ENCODE measurements around the gene PPFIA4. TPM values are rescaled to one million over a fixed set of nuclear protein-coding genes. Genes with fewer than 3 reads are reported as not detected.

Gene PPFIA4
- polyA plus RNA-seq, 1 donor (not counting 4 experiments of a cell fraction or from before 2014, with no cell fraction given) = 2.3 TPM

DNA sequence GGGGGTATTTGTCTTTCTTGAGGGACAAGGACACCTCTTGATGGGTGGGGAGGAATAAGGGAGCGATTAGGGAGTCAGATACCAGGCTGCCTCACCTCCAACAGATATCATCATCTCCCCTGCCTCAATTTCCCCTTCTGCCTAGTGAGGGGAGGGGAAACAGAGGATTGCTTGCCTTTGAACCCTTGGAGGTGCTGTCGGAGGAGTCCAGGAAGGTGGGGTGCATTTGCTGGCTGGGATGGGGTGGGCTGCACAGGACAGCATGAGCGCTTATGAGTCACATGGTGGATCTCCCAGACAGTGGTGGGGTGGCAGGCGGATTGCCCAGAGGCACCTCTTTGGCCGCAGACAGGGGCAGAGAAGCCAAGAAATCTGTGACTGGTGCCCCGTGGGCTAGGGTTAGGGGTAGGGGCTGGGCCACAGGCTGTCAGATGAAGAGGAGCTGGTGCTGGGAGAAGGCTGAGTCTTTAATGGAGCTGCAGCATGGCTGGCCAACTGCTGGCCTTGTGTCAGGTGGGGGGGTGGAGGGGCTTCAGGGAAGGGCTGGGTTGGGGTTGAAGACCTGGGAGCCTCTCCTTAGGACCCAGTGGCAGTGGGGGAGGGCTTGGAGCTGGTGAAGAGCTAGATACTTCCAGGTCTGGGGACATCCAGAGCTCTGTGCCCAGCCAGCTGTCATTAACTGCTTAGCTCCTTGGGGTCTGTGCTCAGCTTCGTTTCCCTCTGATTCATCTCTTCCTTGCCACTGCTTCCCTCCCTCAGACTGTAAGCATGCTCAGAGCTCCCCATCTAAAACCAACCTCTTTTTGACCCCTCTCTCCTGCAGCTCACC lies 94.2 kb downstream of the PPFIA4 start:
- Histone ChIP-seq H3K4me2 (ENCODE audit: control insufficient read depth, extremely low read depth, insufficient read depth, low read depth, low read length) (no peak overlapping the region), H2AFZ (ENCODE audit: control insufficient read depth, low read length) (no peak overlapping the region), H3K79me2 (ENCODE audit: control insufficient read depth, insufficient read depth, low read length) (no peaks in the 10 kb centered on the region), H3K27ac (ENCODE audit: control insufficient read depth, insufficient read depth, low read length) (no peak overlapping the region), H3K27me3 (ENCODE audit: control insufficient read depth, extremely low read depth, insufficient read depth, low read length) (peaks cover 52% of the 10 kb centered on the region), H3K4me1 (ENCODE audit: control insufficient read depth, extremely low read depth, insufficient read depth, low read length) (no peaks in the 10 kb centered on the region), H3K4me3 (ENCODE audit: control insufficient read depth in 2 of 3, extremely low read depth in 1 of 3, insufficient read depth in 2 of 3, low read depth in 1 of 3, low read length in 3 of 3) (no peak overlapping the region), H3K9me3 (ENCODE audit: control insufficient read depth, low read depth, low read length) (no peaks in the 10 kb centered on the region), H3K9ac (ENCODE audit: control insufficient read depth, extremely low read depth, insufficient read depth, low read length) (no peak overlapping the region), H4K20me1 (ENCODE audit: control insufficient read depth, extremely low read depth, insufficient read depth, low read length) (no peaks in the 10 kb centered on the region), H3K9me1 (ENCODE audit: control insufficient read depth, extremely low read depth, insufficient read depth, low read length) (no peaks in the 10 kb centered on the region), H3K36me3 (ENCODE audit: control insufficient read depth in 2 of 2, extremely low read depth in 1 of 2, insufficient read depth in 2 of 2, low read length in 2 of 2) (no peaks in the 10 kb centered on the region)
- dilution Hi-C loops (cut with MboI; ENCODE audit: extremely low pct_ligation_motif_present, low sequenced_read_pairs) = no loop called here
- FAIRE-seq (no peak), DNase-seq (ENCODE audit: low read depth, low spot score) (no peak)
- TF ChIP-seq CTCF (optimal IDR thresholded peaks at IDR 0.05 in 1 of 3, IDR thresholded peaks at IDR 0.05 in 1 of 3, conservative IDR thresholded peaks at IDR 0.05 in 1 of 3; ENCODE audit: extremely low read depth in 1 of 3, insufficient read depth in 2 of 3, low read length in 3 of 3) = no peak
- no peak for TF ChIP-seq EZH2 (IDR thresholded peaks at IDR 0.05; ENCODE audit: low read length)

DNA sequence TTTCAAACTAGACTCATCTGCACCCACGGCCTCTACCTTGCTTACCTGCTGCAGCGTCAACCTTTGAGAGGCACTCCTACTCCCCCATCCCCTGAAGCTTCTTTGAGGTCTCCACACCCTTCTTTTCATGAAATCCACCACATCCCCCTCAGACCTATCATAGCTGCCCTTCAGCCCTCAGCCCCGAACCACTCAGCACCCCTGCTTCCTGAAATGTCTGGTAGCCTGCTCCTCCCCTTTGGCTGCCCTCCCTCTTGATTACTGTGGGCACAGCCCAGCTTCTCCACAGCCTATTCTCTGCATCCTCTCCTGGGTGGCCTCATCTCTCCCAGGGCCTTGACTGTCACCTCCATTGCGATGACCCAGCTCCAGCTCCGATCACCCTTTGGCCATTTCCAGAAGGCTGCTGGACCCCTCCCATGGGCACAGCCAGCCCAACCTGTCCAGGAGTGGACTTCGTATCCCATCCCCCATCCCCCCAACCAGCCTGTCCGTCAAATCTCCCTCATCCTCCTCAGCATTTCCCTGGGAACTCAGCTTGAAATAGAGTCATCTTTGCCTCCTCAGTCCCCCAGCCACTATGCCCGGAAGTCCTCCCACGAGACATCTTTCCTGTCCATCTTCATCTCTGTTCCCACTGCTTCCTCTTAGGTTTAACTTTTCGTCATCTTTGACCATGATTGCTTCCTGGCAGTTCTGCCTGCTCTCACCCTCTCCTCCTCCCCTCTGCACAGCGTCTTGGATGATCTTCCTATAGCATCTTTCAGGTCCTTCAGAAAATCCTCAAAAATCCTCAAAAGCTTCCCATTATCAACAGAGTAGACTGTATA lies 95.1 kb downstream of the PPFIA4 start:
- no peaks in the 10 kb centered on the region for H3K9me3 ChIP-seq (ENCODE audit: control insufficient read depth, low read depth, low read length)
- peaks cover 55% of the 10 kb centered on the region for H3K27me3 ChIP-seq (ENCODE audit: control insufficient read depth, extremely low read depth, insufficient read depth, low read length)
- no peak overlapping the region for H3K4me3 ChIP-seq (ENCODE audit: control insufficient read depth in 2 of 3, extremely low read depth in 1 of 3, insufficient read depth in 2 of 3, low read depth in 1 of 3, low read length in 3 of 3)
- H3K9ac ChIP-seq (ENCODE audit: control insufficient read depth, extremely low read depth, insufficient read depth, low read length) = no peak overlapping the region
- H2AFZ ChIP-seq (ENCODE audit: control insufficient read depth, low read length) = no peak overlapping the region
- dilution Hi-C loops (cut with MboI; ENCODE audit: extremely low pct_ligation_motif_present, low sequenced_read_pairs) = no loop called here
- TF ChIP-seq EZH2 (IDR thresholded peaks at IDR 0.05; ENCODE audit: low read length) (no peak), CTCF (optimal IDR thresholded peaks at IDR 0.05 in 1 of 3, IDR thresholded peaks at IDR 0.05 in 1 of 3, conservative IDR thresholded peaks at IDR 0.05 in 1 of 3; ENCODE audit: extremely low read depth in 1 of 3, insufficient read depth in 2 of 3, low read length in 3 of 3) (no peak)
- no peaks in the 10 kb centered on the region for H3K36me3 ChIP-seq (ENCODE audit: control insufficient read depth in 2 of 2, extremely low read depth in 1 of 2, insufficient read depth in 2 of 2, low read length in 2 of 2)
- no peaks in the 10 kb centered on the region for H4K20me1 ChIP-seq (ENCODE audit: control insufficient read depth, extremely low read depth, insufficient read depth, low read length)
- no peaks in the 10 kb centered on the region for H3K9me1 ChIP-seq (ENCODE audit: control insufficient read depth, extremely low read depth, insufficient read depth, low read length)
- FAIRE-seq (no peak), DNase-seq (ENCODE audit: low read depth, low spot score) (no peak)
- no peak overlapping the region for H3K4me2 ChIP-seq (ENCODE audit: control insufficient read depth, extremely low read depth, insufficient read depth, low read depth, low read length)
- no peak overlapping the region for H3K27ac ChIP-seq (ENCODE audit: control insufficient read depth, insufficient read depth, low read length)
- no peaks in the 10 kb centered on the region for H3K4me1 ChIP-seq (ENCODE audit: control insufficient read depth, extremely low read depth, insufficient read depth, low read length)
- H3K79me2 ChIP-seq (ENCODE audit: control insufficient read depth, insufficient read depth, low read length) = no peaks in the 10 kb centered on the region
